HepG2 (cell line): ENCODE measurements around the gene TNP2. TPM values are rescaled to one million over a fixed set of nuclear protein-coding genes. Genes with fewer than 3 reads are reported as not detected.

Experiments used
- CREM ChIP-seq, 2 experiments: sonication (generic) in 1 of 2; formaldehyde crosslinking in 1 of 2; IDR thresholded peaks; 2 replicates each; pipeline versions ENCODE4 v1.4.0 to v1.6.1; 2016 to 2020; ENCODE audit warnings: antibody characterized with exemption in 1 of 2, mild to moderate bottlenecking in 1 of 2, missing genetic modification reagents in 1 of 2
- ISL2 ChIP-seq: sonication (generic); formaldehyde crosslinking; IDR thresholded peaks from 2 replicates; pipeline ENCODE4 v1.5.0; 2020; ENCODE audit warnings: missing genetic modification reagents
- JDP2 ChIP-seq: sonication (generic); formaldehyde crosslinking; IDR thresholded peaks from 2 replicates; pipeline ENCODE4 v1.8.1; 2022; ENCODE audit warnings: missing genetic modification reagents, borderline replicate concordance
- NKX3-1 ChIP-seq: sonication (generic); formaldehyde crosslinking; IDR thresholded peaks from 2 replicates; pipeline ENCODE4 v1.5.0; 2020; ENCODE audit warnings: missing genetic modification reagents
- NR2F2 ChIP-seq: IDR thresholded peaks from 2 replicates; pipeline ENCODE4 v1.6.1; 2012; ENCODE audit warnings: low read depth, inconsistent platforms, borderline replicate concordance
- RAD51 ChIP-seq: fragments of 450-650 bp; IDR thresholded peaks from 2 replicates; pipeline ENCODE4 v1.6.1; 2016; ENCODE audit warnings: borderline replicate concordance
- SMAD1 ChIP-seq: sonication (generic); formaldehyde crosslinking; IDR thresholded peaks from 2 replicates; pipeline ENCODE4 v1.4.0; 2020; ENCODE audit warnings: missing genetic modification reagents, low read depth, mild to moderate bottlenecking, borderline replicate concordance
- THAP11 ChIP-seq: IDR thresholded peaks from 2 replicates; pipeline ENCODE4 v1.6.1; 2016; ENCODE audit warnings: missing biosample characterization, missing genetic modification reagents
- ZIK1 ChIP-seq: sonication (generic); formaldehyde crosslinking; IDR thresholded peaks from 2 replicates; pipeline ENCODE4 v1.5.0; 2020; ENCODE audit warnings: mild to moderate bottlenecking, low read depth, missing genetic modification reagents, borderline replicate concordance
- ZNF670 ChIP-seq: sonication (generic); formaldehyde crosslinking; IDR thresholded peaks from 2 replicates; pipeline ENCODE4 v1.8.0; 2022; ENCODE audit warnings: mild to moderate bottlenecking, missing genetic modification reagents, borderline replicate concordance
- ZNF780A ChIP-seq: sonication (generic); formaldehyde crosslinking; IDR thresholded peaks from 2 replicates; pipeline ENCODE4 v1.8.0; 2022; ENCODE audit warnings: mild to moderate bottlenecking, missing genetic modification reagents, moderate library complexity
- ZSCAN25 ChIP-seq: sonication (generic); formaldehyde crosslinking; IDR thresholded peaks from 2 replicates; pipeline ENCODE4 v1.8.0; 2022; ENCODE audit warnings: mild to moderate bottlenecking, missing genetic modification reagents
- polyA plus RNA-seq, 8 experiments: library from polyadenylated mRNA; depleted of rRNA in 3 of 8; stranded (reverse) in 7 of 8; unstranded in 1 of 8; fragments of >200 nt; fragmentation: Illumina TruSeq in 4 of 8; extraction: Trizol in 4 of 8; gene quantifications; 2 replicates each; pipeline versions ENCODE4 v1.2.1 to v1.2.3, GENCODE V29; 2011 to 2016; ENCODE audit warnings: low read depth in 4 of 8, missing spikeins in 1 of 8, mixed read lengths in 1 of 8; ENCODE audit not compliant: insufficient read depth in 1 of 8
- total RNA-seq, 5 experiments: library from RNA; depleted of rRNA; stranded (reverse); fragments of >200 nt; fragmentation: Illumina TruSeq; extraction: Trizol; gene quantifications; 2 replicates each; pipeline ENCODE4 v1.2.3, GENCODE V29; 2016; ENCODE audit warnings: low read depth in 1 of 5
- TF ChIP-seq, protein P1 (sequence below): IDR thresholded peaks from 2 replicates; pipeline ENCODE4 v1.6.1; 2016; ENCODE audit warnings: low read depth, control low read depth
- TF ChIP-seq, protein P2 (sequence below): sonication (generic); formaldehyde crosslinking; IDR thresholded peaks from 2 replicates; pipeline ENCODE4 v1.4.0; 2020; ENCODE audit warnings: mild to moderate bottlenecking, missing genetic modification reagents
- TF ChIP-seq, protein P3 (sequence below): sonication (generic); formaldehyde crosslinking; IDR thresholded peaks from 2 replicates; pipeline ENCODE4 v1.4.0; 2020; ENCODE audit warnings: missing genetic modification reagents
- TF ChIP-seq, protein P4 (sequence below): sonication (generic); formaldehyde crosslinking; conservative IDR thresholded peaks from 2 replicates; pipeline ENCODE4 v1.8.0; 2022; ENCODE audit warnings: low read depth, missing genetic modification reagents
- TF ChIP-seq, protein P5 (sequence below): sonication (generic); formaldehyde crosslinking; IDR thresholded peaks from 2 replicates; pipeline ENCODE4 v1.8.0; 2022; ENCODE audit warnings: missing genetic modification reagents, low read depth, mild to moderate bottlenecking, borderline replicate concordance

TNP2 gene
- total and polyA plus RNA-seq, 2 of the 13 experiments (the other 11 are each of a cell fraction or from before 2014, with no cell fraction given) = not detected

DNA sequence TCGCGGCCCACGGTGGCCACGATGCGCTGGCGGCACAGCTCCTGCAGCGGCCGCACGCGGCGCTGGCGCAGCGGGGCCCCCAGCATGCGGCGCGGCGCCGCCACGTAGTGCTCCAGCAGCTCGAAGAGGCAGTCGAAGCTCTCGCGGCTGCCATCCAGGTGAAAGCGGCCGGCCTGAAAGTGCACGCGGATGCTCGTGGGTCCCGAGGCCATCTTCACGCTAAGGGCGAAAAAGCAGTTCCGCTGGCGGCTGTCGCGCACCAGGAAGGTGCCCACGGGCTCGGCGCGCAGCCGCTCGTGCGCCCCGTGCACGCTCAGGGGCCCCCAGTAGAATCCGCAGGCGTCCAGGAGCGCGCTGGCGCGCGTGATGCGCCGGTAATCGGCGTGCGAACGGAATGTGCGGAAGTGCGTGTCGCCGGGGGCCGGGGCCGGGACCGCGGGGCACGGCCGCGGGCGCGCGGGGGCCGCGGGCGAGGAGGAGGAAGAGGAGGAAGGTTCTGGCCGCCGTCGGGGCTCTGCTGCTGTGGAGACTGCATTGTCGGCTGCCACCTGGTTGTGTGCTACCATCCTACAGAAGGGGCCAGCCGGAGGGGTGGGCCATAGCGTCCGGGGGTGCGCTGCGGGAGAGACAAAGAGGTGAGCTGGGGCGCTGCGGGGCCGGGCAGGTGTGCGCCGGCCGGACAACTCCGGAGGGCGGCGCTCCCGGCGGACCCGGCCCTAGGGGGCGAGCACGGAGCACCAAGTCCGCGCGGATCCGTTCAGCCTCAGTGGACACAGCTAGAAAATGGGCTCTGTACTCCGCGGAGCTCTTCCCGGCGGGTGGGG, 14.0 kb downstream of the TNP2 start (continued):
- TF ChIP-seq ISL2 (CRISPR knock-in tag) (peak; percentile 32; the same call in 1 of the 2 replicates), ZNF670 (CRISPR knock-in tag) (no peak), RAD51 (no peak), NKX3-1 (CRISPR knock-in tag) (no peak), SMAD1 (CRISPR knock-in tag) (no peak), ZNF780A (CRISPR knock-in tag) (no peak), ZIK1 (CRISPR knock-in tag) (no peak), THAP11 (CRISPR knock-in tag) (no peak), NR2F2 (0 out of 2 replicates have a peak, but pooled peaks have one; percentile 3), CREM (IDR thresholded peaks at IDR 0.05) (no peak), CREM (CRISPR knock-in tag; IDR thresholded peaks at IDR 0.05) (no peak), JDP2 (CRISPR knock-in tag) (no peak), ZSCAN25 (CRISPR knock-in tag) (no peak)
- TF ChIP-seq, protein P1, sequence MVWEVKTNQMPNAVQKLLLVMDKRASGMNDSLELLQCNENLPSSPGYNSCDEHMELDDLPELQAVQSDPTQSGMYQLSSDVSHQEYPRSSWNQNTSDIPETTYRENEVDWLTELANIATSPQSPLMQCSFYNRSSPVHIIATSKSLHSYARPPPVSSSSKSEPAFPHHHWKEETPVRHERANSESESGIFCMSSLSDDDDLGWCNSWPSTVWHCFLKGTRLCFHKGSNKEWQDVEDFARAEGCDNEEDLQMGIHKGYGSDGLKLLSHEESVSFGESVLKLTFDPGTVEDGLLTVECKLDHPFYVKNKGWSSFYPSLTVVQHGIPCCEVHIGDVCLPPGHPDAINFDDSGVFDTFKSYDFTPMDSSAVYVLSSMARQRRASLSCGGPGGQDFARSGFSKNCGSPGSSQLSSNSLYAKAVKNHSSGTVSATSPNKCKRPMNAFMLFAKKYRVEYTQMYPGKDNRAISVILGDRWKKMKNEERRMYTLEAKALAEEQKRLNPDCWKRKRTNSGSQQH (CRISPR knock-in tag) = no peak
- TF ChIP-seq, protein P2, sequence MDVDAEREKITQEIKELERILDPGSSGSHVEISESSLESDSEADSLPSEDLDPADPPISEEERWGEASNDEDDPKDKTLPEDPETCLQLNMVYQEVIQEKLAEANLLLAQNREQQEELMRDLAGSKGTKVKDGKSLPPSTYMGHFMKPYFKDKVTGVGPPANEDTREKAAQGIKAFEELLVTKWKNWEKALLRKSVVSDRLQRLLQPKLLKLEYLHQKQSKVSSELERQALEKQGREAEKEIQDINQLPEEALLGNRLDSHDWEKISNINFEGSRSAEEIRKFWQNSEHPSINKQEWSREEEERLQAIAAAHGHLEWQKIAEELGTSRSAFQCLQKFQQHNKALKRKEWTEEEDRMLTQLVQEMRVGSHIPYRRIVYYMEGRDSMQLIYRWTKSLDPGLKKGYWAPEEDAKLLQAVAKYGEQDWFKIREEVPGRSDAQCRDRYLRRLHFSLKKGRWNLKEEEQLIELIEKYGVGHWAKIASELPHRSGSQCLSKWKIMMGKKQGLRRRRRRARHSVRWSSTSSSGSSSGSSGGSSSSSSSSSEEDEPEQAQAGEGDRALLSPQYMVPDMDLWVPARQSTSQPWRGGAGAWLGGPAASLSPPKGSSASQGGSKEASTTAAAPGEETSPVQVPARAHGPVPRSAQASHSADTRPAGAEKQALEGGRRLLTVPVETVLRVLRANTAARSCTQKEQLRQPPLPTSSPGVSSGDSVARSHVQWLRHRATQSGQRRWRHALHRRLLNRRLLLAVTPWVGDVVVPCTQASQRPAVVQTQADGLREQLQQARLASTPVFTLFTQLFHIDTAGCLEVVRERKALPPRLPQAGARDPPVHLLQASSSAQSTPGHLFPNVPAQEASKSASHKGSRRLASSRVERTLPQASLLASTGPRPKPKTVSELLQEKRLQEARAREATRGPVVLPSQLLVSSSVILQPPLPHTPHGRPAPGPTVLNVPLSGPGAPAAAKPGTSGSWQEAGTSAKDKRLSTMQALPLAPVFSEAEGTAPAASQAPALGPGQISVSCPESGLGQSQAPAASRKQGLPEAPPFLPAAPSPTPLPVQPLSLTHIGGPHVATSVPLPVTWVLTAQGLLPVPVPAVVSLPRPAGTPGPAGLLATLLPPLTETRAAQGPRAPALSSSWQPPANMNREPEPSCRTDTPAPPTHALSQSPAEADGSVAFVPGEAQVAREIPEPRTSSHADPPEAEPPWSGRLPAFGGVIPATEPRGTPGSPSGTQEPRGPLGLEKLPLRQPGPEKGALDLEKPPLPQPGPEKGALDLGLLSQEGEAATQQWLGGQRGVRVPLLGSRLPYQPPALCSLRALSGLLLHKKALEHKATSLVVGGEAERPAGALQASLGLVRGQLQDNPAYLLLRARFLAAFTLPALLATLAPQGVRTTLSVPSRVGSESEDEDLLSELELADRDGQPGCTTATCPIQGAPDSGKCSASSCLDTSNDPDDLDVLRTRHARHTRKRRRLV (CRISPR knock-in tag) = no peak
- TF ChIP-seq, protein P3, sequence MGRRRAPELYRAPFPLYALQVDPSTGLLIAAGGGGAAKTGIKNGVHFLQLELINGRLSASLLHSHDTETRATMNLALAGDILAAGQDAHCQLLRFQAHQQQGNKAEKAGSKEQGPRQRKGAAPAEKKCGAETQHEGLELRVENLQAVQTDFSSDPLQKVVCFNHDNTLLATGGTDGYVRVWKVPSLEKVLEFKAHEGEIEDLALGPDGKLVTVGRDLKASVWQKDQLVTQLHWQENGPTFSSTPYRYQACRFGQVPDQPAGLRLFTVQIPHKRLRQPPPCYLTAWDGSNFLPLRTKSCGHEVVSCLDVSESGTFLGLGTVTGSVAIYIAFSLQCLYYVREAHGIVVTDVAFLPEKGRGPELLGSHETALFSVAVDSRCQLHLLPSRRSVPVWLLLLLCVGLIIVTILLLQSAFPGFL (CRISPR knock-in tag) = no peak
- TF ChIP-seq, protein P4, sequence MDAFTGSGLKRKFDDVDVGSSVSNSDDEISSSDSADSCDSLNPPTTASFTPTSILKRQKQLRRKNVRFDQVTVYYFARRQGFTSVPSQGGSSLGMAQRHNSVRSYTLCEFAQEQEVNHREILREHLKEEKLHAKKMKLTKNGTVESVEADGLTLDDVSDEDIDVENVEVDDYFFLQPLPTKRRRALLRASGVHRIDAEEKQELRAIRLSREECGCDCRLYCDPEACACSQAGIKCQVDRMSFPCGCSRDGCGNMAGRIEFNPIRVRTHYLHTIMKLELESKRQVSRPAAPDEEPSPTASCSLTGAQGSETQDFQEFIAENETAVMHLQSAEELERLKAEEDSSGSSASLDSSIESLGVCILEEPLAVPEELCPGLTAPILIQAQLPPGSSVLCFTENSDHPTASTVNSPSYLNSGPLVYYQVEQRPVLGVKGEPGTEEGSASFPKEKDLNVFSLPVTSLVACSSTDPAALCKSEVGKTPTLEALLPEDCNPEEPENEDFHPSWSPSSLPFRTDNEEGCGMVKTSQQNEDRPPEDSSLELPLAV (CRISPR knock-in tag) = no peak
- TF ChIP-seq, protein P5, sequence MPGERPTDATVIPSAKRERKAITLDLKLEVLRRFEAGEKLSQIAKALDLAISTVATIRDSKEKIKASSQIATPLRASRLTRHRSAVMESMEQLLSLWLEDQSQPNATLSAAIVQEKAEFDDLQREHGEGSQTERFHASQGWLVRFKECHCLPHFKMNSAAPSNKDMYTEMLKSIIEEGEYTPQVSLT = no peak
